GM12891 (cell line): Measurements from ENCODE around the gene NXNL2.

Experiments used
- PAX5 ChIP-seq: IDR thresholded peaks from 2 replicates; pipeline ENCODE4 v1.6.1; 2011; ENCODE audit warnings: low read length, moderate library complexity, mild to moderate bottlenecking; ENCODE audit not compliant: insufficient read depth, severe bottlenecking
- POLR2A ChIP-seq: IDR thresholded peaks from 2 replicates; pipeline ENCODE4 v1.6.1; 2011; ENCODE audit warnings: low read depth, low read length, control low read depth
- POLR2AphosphoS5 ChIP-seq: IDR thresholded peaks from 2 replicates; pipeline ENCODE4 v1.6.1; 2011; ENCODE audit warnings: low read depth, low read length, control low read depth
- POU2F2 ChIP-seq: IDR thresholded peaks from 2 replicates; pipeline ENCODE4 v1.6.1; 2011; ENCODE audit warnings: low read depth, mild to moderate bottlenecking, control low read depth, low read length, moderate library complexity
- SPI1 ChIP-seq: IDR thresholded peaks from 2 replicates; pipeline ENCODE4 v1.6.1; 2011; ENCODE audit warnings: low read depth, low read length, control low read depth
- TAF1 ChIP-seq: IDR thresholded peaks from 2 replicates; pipeline ENCODE4 v1.6.1; 2011; ENCODE audit warnings: low read depth, low read length, control low read depth

DNA sequence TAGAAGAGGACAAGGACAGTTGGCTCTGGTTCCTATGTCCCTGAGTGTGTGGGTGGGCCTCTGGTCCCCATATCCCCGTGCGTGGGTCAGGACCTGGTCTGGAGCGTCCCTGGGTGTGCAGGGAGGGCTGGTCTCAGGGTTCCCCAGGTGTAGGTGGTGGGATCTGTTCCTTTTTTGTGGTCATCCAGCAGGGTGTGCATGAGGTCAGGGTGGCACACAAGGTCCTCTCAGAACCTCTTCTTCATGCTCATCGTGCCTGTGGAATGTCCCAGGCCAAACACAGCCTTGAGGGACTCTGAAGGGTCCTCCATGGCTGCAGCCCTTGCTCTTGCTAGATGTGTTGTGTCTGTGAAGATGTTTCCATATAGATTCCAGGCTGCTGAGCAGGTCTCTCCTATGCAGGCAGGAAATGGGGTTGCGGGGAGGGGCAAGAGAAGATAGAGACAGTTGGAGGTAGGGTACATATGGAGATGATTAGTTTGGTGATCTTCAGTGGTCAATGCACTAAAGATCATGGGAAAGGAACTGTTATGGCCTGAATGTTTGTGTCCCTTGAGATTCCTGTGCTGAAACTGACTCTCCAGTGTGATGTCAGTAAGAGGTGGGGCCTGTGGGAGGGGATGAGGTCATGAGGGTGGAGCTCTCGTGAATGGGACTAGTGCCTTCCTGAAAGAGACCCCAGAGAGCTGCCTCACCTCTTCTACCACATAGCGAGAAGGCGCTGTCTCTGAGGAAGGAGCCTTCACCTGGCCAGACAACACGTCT, 53.1 kb downstream of the NXNL2 start:
- no peak for TF ChIP-seq TAF1
- TF ChIP-seq POLR2AphosphoS5 = no peak
- no peak for TF ChIP-seq POLR2A
- TF ChIP-seq POU2F2 = no peak
- no peak for TF ChIP-seq SPI1
- TF ChIP-seq PAX5 = no peak
